OCI-LY3 (cell line): ENCODE measurements around the gene KRT36.

Source experiments
- H2AFZ ChIP-seq: fragments of 200-600, 300-600 bp; shearing (Covaris generic); 2 replicates; pipeline ENCODE4 v1.6.0; 2014; ENCODE audit warnings: antibody characterized with exemption, low read depth, low read length
- H3K27ac ChIP-seq: fragments of 200-600, 300-600 bp; sonication (generic); 2 replicates; pipeline ENCODE4 v1.5.1; 2014; ENCODE audit warnings: mild to moderate bottlenecking, low read length, moderate library complexity, mixed read lengths
- H3K27me3 ChIP-seq: fragments of 200-600, 300-600 bp; sonication (generic); 2 replicates; pipeline ENCODE4 v1.6.1; 2014; ENCODE audit warnings: low read depth, low read length, mixed read lengths
- H3K36me3 ChIP-seq: fragments of 200-600, 300-600 bp; sonication (generic); replicated peaks from 2 replicates; pipeline ENCODE3; 2014; ENCODE audit warnings: low read depth, low read length, mixed read lengths
- H3K4me1 ChIP-seq: fragments of 300-600, 200-600 bp; sonication (generic); 2 replicates; pipeline ENCODE4 v1.6.1; 2014; ENCODE audit warnings: low read length, mixed read lengths
- H3K4me2 ChIP-seq: fragments of 200-600, 300-600 bp; sonication (generic); 2 replicates; pipeline ENCODE4 v1.6.1; 2014; ENCODE audit warnings: low read length, mixed read lengths
- H3K4me3 ChIP-seq: fragments of 300-600, 200-600 bp; sonication (generic); 2 replicates; pipeline ENCODE4 v1.5.1; 2014; ENCODE audit warnings: antibody characterized with exemption, mild to moderate bottlenecking, low read length, moderate library complexity
- H3K79me2 ChIP-seq: fragments of 300-600, 200-600 bp; shearing (Covaris generic); 2 replicates; pipeline ENCODE4 v1.6.1; 2014; ENCODE audit warnings: mild to moderate bottlenecking, low read length, mixed read lengths
- H3K9ac ChIP-seq: fragments of 300-600, 200-600 bp; shearing (Covaris generic); 2 replicates; pipeline ENCODE4 v1.6.0; 2014; ENCODE audit warnings: mild to moderate bottlenecking, low read length, moderate library complexity
- H3K9me3 ChIP-seq: fragments of 200-600, 300-600 bp; shearing (Covaris generic); 2 replicates; pipeline ENCODE4 v1.6.1; 2014; ENCODE audit warnings: low read length, mixed read lengths; ENCODE audit not compliant: insufficient read depth
- H4K20me1 ChIP-seq: fragments of 200-600, 300-600 bp; sonication (generic); 2 replicates; pipeline ENCODE4 v1.6.1; 2016; ENCODE audit warnings: low read length, mixed read lengths; ENCODE audit not compliant: insufficient read depth
- EZH2phosphoT487 ChIP-seq: fragments of 200-600 bp; shearing (Covaris generic); IDR thresholded peaks from 2 replicates; pipeline ENCODE4 v1.6.1; 2018; ENCODE audit warnings: antibody characterized with exemption, mixed run types, low read depth
- TF ChIP-seq, protein P1 (sequence below): fragments of 200-600, 300-600 bp; sonication (generic); IDR thresholded peaks from 2 replicates; pipeline ENCODE4 v1.5.1; 2014; ENCODE audit warnings: antibody characterized with exemption, low read length, low read depth

The KRT36 gene

DNA sequence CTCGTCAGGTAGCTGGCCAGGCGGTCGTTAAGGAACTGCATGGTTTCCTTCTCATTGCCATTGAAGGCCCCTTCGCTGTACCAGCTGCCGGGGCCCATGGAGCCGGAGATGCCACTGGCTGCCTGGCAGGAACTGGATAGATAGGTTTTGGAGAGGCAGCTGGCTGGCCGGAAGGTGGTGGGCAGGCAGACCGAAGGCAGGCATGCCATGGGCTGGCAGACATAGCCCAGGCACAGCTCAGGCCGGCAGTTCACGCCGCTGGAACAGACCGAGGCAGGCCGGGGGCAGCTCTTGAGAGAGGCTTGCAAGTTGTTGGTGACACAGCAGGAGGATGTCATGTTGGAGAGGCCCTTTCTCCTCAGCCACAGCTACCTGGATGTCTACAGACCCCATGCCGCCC lies 22.7 kb downstream of the KRT36 start, which contains the start of gene KRT32:
TSS of gene KRT32 (minus strand) at position 399 of the 400 bp plus-strand sequence. CDS start at position 338, 61 bp downstream.
- Histone ChIP-seq H3K27me3 (peaks cover 3% of the 10 kb centered on the region; the same call in 1 of the 2 replicates), H3K9ac (no peak within 1 kb of the TSS), H3K9me3 (no peaks in the 10 kb centered on the region), H4K20me1 (no peaks in the 10 kb centered on the region), H3K4me1 (no peaks in the 10 kb centered on the region), H3K79me2 (no peaks in the 10 kb centered on the region), H2AFZ (no peak within 1 kb of the TSS), H3K4me2 (no peak within 1 kb of the TSS), H3K4me3 (no peak within 1 kb of the TSS), H3K36me3 (no peaks in the 10 kb centered on the region), H3K27ac (no peak within 1 kb of the TSS)
- TF ChIP-seq, protein P1, sequence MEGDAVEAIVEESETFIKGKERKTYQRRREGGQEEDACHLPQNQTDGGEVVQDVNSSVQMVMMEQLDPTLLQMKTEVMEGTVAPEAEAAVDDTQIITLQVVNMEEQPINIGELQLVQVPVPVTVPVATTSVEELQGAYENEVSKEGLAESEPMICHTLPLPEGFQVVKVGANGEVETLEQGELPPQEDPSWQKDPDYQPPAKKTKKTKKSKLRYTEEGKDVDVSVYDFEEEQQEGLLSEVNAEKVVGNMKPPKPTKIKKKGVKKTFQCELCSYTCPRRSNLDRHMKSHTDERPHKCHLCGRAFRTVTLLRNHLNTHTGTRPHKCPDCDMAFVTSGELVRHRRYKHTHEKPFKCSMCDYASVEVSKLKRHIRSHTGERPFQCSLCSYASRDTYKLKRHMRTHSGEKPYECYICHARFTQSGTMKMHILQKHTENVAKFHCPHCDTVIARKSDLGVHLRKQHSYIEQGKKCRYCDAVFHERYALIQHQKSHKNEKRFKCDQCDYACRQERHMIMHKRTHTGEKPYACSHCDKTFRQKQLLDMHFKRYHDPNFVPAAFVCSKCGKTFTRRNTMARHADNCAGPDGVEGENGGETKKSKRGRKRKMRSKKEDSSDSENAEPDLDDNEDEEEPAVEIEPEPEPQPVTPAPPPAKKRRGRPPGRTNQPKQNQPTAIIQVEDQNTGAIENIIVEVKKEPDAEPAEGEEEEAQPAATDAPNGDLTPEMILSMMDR: no peak
- no peak for TF ChIP-seq EZH2phosphoT487

DNA sequence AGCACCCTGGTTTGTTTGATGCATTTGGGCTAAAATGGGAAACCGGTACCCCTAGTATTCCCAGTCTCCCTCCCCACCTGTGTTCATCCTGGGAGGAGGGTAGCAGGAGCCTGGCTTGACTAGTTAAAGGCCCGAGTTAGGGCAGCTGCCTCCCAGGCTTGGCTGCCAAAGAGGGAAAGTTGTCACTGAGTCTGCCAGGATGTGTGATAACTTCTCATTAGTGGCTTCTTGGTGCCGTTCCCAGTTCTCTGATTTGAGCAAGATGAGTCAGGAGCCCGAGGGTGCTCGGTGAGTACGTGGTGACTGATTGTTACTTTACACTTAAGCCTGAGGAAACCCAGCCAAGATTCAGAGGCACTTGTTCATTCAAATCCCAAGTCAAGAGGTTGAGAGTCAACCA lies 25.0 kb downstream of the KRT36 start:
- TF ChIP-seq EZH2phosphoT487: no peak
- TF ChIP-seq, protein P1: no peak
- Histone ChIP-seq H3K27ac (no peak overlapping the region), H3K4me1 (no peaks in the 10 kb centered on the region), H4K20me1 (no peaks in the 10 kb centered on the region), H3K4me2 (no peak overlapping the region), H3K36me3 (no peaks in the 10 kb centered on the region), H3K4me3 (no peak overlapping the region), H3K9ac (no peak overlapping the region), H2AFZ (no peak overlapping the region), H3K79me2 (no peaks in the 10 kb centered on the region), H3K9me3 (no peaks in the 10 kb centered on the region), H3K27me3 (peaks cover 3% of the 10 kb centered on the region; the same call in 1 of the 2 replicates)

DNA sequence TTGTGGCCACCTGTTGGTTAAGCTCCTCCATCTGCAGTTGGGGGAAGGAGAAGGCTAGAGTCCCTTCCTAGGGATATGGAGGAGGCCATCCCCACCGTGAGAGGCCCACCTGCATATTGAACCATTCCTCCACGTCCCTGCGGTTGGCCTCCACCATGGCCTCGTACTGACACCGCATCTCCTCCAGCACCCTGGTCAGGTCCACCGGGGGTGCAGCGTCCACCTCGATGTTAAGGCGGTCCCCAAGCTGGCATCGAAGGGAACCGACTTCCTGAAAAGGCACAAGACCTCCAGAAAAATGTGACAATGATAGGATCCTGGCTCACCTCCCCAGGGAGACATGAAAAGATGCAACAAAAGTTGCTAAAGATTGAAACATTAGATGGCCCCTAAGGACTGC lies 25.5 kb downstream of the KRT36 start:
- H2AFZ ChIP-seq: no peak overlapping the region
- H3K4me2 ChIP-seq: no peak overlapping the region
- no peak overlapping the region for H3K4me3 ChIP-seq
- TF ChIP-seq, protein P1: no peak
- TF ChIP-seq EZH2phosphoT487: no peak
- H3K79me2 ChIP-seq: no peaks in the 10 kb centered on the region
- no peaks in the 10 kb centered on the region for H3K9me3 ChIP-seq
- H3K36me3 ChIP-seq: no peaks in the 10 kb centered on the region
- H4K20me1 ChIP-seq: no peaks in the 10 kb centered on the region
- H3K4me1 ChIP-seq: no peaks in the 10 kb centered on the region
- H3K9ac ChIP-seq: no peak overlapping the region
- peaks cover 3% of the 10 kb centered on the region; the same call in 1 of the 2 replicates for H3K27me3 ChIP-seq
- H3K27ac ChIP-seq: no peak overlapping the region

DNA sequence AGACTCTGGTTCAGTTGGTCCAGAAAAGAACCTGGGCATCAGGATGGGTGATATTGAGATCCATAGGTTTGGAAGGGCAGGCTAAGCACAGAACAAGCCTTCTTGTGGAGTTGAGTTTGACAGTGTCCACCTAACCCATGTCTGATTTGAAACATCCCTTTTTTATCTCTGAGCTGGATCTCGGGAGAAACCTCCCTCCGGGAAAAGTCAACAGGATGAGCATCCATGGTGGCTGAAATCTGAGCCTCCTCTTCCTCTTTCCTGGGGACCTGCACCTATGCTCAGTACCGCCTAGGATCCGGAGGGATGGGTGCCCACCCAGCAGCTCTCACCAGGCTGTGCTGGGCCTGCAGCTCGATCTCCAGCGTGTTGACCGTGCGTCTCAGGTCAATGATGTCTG lies 26.0 kb downstream of the KRT36 start:
- Histone ChIP-seq H2AFZ (no peak overlapping the region), H4K20me1 (no peaks in the 10 kb centered on the region), H3K27me3 (peaks cover 3% of the 10 kb centered on the region; the same call in 1 of the 2 replicates), H3K9ac (no peak overlapping the region), H3K27ac (no peak overlapping the region), H3K4me3 (no peak overlapping the region), H3K36me3 (no peaks in the 10 kb centered on the region), H3K4me1 (no peaks in the 10 kb centered on the region), H3K9me3 (no peaks in the 10 kb centered on the region), H3K4me2 (no peak overlapping the region), H3K79me2 (no peaks in the 10 kb centered on the region)
- no peak for TF ChIP-seq EZH2phosphoT487
- TF ChIP-seq, protein P1: no peak
